GM21360 (cell line): ENCODE results near the gene MEMO1.
"Not testable (repeated sequence)": the region's sequence is repeated elsewhere in the genome, so short reads cannot be mapped to it uniquely, and the experiment has no call there.

Experiments
- ATAC-seq: cut with Tn5 transposase; IDR thresholded peaks from one replicate; pipeline ENCODE4 v1.9.1; 2021; ENCODE audit warnings: mild to moderate bottlenecking, moderate library complexity; ENCODE audit not compliant: unreplicated experiment

MEMO1 gene

DNA sequence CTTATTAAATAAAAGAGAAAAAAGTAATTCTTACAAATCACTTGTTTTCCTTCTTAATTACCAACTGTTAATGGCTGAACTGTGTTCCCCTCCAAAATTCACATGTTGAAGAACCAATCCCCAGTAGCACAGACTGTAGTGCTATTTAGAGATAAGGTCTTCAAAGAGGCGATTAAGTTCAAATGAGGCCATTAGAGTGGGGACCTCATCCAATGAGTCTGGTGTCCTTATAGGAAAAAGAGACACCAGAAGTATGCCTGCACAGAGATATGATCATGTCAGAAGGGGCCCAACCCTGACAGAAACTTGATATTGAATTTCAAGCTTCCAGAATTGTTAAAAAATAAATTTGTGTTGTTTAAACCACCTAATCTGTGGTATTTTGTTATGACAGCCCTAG, 89.8 kb downstream of the MEMO1 start:
- ATAC-seq: no peak

DNA sequence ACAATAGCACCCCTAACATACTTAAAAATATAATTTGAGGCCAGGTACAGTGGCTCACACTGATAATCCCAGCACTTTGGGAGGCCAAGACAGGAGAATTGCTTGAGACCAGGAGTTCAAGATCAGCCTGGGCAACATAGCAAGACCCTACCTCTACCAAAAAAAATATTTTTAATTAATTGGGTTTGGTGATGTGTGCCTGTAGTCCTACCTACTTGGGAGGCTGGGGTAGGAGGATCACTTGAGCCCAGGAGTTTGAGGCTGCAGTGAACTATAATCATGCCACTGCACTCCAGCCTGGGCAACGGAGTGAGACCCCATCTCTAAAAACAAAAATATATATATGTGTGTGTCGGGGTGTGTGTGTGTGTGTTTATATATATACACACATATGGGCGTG, 91.3 kb downstream of the MEMO1 start:
- no peak for ATAC-seq

DNA sequence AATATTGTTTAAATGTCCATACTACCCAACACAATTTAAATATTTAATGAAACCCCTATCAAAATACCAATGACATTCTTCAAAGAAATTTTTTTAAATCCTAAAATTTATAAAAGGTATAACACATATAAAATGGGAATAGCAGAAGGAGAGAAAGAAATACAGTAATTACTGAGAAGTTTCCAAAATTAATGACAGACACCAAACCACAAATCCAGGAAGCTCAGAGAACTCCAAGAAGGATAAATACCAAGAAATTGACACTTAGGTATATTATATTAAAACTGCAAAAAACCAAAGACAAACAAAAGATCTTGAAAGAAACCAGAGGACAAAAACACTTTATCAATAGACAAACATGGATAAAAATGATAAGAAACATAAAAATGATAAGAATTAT, 101.1 kb downstream of the MEMO1 start:
- ATAC-seq: no peak

DNA sequence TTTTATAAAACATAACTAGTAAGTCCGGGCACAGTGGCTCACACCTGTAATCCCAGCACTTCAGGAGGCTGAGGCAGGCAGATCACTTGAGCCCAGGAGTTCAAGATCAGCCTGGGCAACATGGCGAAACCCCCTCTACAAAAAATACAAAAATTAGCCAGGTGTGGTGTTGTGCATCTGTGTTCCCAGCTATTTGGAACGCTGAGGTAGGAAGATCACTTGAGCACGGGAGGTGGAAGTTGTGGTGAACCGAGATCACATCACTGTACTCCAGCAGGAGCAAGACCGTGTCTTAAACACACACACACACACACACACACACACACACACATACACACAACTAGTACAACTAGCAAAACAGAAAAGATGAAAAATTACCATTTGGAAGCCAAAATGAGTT, 103.3 kb downstream of the MEMO1 start:
- not testable (repeated sequence) for ATAC-seq

DNA sequence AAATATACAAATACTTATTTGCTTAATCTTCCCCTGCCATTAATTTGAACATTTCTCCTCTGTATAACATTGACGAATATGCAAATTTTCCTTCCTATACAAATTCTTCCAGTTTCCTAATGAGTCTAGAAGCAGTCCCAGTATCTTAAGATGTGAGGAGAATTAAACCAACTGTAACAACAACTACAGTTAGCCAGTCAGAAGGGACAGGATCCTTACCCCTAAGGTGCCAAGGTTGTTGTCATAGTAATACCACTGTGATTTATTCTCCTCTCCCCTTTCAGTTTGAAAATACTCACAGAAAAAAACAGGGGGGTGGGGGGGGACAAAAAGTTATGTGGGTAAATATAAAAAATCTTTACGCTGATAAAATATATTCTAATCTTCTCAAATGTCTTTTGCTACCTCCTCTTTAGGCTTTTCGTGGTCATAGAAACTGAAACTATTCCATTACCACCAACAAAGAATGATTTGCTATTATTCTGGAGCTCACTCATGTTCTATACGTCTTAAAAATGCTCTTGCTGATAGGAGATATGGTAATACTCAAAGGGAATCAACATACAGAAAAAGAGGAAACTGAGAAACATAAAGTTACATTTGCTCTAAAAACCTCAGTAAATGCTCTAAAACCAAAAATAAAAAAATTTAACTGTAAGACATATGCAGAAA, 107.6 kb downstream of the MEMO1 start:
- no peak for ATAC-seq

DNA sequence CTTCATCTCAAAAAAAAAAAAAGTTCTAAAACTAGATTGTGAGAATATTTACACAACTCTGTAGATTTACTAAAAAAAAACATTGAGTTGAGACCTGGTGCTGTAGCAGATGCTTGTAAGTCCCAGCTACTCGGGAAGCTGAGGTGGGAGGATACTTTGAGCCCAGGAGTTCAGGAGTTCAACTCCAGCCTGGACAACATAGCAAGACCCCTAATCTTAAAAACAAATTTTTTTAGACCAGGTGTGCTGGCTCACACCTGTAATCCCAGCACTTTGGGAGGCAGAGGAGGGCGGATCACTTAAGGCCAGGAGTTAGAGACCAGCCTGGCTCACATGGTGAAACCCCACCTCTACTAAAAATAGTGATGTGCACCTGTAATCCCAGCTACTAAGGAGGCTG, 108.9 kb downstream of the MEMO1 start:
- ATAC-seq: no peak

DNA sequence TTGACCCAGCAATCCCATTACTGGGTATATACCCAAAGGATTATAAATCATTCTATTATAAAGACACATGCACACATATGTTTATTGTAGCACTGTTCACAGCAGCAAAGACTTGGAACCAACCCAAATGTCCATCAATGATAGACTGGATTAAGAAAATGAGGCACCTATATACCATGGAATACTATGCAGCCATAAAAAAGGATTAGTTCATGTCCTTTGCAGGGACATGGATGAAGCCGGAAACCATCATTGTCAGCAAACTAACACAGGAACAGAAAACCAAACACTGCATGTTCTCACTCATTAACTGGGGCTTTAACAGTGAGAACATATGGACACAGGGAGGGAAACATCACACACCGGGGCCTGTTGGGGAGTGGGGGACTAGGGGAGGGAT, 110.7 kb downstream of the MEMO1 start:
- not testable (repeated sequence) for ATAC-seq

DNA sequence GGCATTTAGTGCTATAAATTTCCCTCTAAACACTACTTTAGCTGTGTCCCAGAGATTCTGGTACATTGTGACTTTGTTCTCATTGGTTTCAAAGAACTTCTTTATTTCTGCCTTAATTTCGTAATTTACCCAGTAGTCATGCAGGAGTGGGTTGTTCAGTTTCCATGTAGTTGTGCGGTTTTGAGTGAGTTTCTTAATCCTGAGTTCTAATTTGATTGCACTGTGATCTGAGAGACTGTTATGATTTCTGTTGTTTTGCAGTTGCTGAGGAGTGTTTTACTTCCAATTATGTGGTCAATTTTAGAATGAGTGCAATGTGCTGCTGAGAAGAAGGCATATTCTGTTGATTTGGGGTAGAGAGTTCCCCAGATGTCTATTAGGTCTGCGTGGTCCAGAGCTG, 112.5 kb downstream of the MEMO1 start:
- ATAC-seq: not testable (repeated sequence)

DNA sequence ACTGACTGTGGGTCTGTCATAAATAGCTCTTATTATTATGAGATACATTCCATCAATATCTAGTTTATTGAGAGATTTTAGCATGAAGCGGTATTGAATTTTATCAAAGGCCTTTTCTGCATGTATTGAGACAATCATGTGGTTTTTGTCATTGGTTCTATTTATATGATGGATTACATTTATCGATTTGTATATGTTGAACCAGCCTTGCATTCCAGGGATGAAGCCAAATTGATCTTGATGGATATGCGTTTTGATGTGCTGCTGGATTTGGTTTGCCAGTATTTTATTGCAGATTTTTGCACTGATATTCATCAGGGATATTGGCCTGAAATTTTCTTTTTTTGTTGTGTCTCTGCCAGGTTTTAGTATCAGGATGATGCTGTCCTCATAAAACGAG, 113.5 kb downstream of the MEMO1 start:
- ATAC-seq: not testable (repeated sequence)

DNA sequence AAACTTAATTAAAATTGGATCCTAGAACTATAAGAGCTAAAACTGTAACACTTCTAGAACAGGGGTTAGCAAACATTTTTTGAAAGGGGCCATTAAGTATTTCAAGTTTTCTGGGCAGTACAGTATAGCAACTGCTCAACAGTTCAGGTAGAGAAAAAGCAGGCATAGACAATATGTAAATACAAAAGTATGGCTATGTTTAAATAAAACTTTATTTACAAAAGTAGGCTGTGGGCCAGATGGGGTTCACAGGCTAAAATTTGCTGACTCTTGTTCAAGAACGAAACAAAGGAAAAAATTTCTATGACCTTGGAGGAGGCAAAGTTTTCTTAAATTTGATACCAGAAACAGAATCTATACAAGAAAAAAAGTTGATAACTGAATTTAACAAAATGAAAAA, 114.5 kb downstream of the MEMO1 start:
- no peak for ATAC-seq

DNA sequence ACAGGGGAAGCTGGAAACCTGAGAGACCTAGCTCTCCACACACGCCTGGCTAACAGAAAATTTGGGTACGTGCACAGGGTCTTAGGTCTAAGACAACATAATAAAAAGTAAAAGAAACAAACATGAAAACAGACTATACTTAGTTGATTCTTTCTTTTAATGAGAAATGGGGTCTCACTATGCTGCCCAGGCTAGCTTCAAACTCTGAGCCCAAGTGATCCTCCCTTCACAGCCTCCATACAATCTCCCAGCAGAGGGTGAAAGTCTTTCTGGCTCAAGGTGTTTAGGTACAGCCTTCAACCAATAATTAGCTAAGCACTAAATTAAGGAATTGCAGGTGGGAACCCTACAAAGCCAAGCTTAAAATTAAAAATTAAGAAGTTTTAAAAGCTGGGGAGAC, 116.2 kb downstream of the MEMO1 start:
- ATAC-seq: no peak

DNA sequence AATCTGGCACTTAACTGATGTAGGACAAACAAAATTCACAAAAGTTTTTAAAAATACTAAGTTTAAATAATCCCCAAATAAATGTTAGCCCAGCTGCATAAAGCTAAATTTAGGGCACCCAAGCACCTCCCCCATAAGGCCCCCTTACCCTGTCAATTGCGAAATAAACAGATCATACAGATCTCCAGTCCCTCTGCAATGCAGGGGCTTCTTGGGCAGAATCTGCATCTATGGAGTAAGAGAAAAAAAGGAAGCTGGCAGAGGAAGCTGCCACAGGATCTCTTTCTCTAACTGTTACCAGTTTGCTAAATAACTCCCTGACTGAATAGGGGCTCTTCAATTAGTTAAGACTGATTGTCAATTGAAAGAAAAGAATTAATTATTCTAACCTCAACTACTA, 117.7 kb downstream of the MEMO1 start:
- ATAC-seq: no peak

DNA sequence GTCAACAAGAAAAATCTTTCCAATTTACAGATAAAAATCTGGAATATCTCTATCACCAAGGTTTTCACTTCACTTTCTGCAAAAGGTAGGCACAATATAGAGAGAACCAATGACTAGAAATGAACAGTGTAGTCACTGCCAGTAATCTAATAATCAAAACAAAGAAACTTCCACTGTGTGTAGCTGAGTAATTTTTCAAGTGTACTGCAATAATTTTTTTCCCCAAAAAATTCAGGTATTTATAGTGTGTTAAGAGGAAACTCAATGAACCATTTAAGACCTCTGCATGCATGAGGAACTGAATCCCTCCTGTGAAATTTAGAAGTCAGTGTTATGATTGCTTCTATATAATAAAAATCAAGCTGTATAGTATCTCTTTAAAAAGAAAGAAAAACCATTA, 121.8 kb downstream of the MEMO1 start:
- ATAC-seq: no peak

DNA sequence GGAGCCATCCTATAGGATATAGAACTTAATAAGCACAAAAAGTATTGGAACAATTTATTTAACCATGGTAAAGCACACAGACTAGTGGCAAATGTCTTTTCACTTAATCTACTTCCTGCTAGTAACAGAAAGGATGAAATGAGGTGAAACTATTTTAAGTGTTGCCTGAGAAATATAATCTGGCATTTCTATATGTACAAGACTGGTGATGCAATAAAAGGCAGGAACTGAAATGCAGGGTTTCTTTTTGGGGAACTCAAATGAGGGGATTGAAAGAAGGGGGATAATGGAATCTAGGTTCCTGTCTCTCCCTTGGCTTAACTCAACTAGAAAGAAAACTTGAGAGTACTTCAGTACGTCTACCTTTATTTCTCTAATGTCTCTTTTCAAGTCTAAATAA, 122.3 kb downstream of the MEMO1 start:
- no peak for ATAC-seq

DNA sequence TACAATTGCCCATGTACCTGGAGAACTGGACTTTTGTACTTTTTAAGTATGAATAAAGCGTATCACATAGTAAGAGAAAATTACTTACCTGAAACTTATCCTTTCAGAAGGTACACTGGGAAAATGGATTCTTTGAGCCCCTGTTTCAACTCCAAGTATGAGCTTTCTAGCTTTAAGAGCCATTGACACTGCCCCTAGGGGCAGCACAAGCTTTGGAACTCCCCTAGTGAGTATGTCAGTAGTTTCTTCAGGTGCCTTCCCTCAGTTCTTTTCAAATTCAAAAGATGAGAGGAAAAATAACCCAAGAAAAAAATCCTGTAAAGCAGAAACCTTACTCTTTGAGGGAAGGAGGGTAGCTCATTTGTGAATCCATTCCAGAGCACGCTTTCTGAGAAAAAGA, 124.1 kb downstream of the MEMO1 start:
- ATAC-seq: no peak

DNA sequence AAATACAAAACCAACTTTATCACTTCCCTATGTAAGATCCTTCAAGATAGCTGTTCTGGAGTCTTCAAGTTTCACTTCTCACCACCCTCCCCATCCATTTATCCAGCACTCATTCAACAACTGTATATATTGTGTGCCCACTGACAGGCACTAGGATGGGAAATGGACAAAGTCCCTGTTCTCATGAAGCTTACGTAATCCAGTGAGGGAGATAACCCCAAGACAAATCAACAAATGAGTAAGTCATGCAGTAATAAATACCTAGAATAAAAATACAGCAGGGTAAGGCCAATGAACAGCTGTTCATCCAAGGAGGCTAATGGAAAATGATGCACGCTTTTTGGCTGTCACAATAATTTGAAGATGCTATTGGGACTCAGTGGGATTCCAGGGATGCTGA, 133.8 kb downstream of the MEMO1 start:
- ATAC-seq: no peak

DNA sequence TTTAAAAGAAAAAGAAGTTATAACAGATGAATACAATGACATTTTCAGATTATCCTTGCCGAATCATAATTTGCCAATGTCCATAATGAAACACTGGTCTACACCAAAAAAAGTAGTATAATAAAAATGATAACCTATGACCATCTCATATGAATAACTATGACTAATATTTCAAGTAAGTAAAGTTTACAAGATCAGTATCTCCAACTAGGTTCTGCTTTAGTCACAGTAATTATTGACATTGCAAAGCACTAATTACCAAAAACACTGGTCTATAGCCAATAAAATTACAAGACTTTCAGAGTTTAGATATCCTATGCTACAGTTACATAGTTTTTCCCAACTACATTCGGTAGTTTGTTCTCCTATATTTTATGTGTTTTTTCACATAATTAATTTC, 136.7 kb downstream of the MEMO1 start:
- ATAC-seq: no peak

DNA sequence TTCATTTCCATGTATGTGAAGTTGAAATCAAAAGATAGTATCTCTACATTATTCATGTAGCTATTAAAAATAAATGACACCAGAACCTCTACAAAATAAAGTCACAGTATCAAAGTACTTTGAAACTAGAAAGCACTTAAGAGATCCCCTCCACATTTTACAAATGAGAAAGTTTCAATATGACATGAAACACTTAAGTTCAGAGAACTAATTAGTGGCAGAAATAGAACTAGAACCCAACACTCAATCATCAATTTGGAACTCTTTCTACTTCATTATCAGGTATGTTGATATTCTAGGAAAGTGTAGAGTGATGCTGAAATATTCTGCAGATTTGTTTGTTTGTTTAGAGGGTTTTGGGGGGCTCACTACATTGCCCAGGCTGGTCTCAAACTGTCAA, 145.6 kb downstream of the MEMO1 start:
- ATAC-seq: no peak

DNA sequence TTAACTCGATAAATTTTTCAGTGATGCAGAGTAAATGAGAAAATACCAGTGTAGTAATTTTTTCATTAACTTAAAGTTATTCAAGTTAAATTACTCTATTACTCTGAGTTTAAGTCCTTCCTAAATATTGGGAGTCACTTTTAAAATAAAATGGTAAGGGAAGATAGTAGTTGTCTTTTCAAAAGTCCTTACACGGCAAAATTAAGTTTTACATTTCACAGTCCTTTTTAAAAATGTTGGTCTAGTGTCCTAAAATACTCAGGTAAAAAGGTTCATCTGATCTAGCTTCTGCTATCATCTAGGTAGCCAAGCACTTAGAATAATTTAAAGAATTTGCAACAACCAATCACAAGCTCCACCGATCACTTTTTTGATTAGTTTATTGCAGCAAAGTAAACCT, 146.9 kb downstream of the MEMO1 start:
- ATAC-seq: no peak

DNA sequence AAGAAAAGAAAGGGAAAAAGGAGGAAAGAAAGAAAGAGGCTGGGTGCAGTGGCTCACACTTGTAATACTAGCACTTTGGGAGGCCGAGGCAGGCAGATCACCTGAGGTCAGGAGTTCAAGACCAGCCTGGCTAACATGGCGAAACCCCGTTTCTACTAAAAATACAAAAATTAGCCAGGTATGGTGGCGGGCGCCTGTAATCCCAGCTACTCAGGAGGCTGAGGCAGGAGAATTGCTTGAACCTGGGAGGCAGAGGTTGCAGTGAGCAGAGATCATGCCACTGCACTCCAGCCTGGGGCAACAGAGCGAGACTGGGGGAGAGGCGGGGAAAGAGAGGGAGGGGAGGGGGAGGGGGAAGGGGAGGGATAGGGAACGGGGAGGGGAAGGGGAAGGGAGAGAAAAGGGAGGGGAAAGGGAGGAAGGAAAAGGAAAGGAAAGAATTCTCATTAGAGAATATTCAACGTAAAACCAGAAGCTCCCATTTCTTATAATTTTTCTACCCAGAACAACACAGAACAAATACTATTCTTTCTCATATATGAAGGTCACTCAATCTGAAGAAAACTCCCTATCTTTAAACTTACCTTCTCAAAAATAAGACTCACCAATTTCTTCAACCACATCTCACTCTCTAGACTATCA, 147.7 kb downstream of the MEMO1 start:
- not testable (repeated sequence) for ATAC-seq

DNA sequence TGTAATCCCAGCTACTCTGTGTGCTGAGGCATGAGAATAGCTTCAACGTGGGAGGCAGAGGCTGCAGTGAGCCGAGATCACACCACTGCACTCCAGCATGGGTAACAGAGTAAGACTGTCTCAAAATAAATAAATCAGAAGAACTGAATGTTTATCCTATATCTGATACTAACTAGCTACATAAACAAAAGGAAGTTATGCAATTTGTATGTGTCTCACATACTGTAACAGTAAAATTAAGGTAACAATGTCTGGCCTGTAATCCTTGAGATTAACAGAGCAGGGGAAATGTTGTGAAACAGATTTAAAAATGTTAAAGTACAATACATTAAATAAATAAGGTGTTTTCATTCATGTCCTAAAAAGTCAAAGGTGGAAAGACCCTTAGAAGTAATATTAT, 150.8 kb downstream of the MEMO1 start:
- ATAC-seq: no peak

DNA sequence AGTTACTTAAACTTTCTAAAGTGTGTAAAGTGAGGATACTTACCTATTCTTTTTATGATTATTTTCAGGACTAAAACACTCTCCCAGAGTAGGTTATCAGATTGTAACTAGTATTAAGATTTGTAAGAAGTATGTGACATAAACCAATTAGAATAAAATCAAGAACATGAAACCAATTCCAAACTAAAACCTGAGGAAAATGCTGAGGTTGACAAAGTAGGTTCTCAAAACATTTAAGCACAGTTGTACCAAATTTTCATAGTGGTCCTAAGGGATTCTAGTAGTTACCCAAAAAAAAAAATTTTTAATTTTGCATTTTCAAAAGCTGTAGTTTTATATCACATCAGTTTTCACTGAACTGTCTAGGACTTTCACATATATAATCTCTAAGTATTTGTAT, 157.3 kb downstream of the MEMO1 start:
- ATAC-seq: no peak

DNA sequence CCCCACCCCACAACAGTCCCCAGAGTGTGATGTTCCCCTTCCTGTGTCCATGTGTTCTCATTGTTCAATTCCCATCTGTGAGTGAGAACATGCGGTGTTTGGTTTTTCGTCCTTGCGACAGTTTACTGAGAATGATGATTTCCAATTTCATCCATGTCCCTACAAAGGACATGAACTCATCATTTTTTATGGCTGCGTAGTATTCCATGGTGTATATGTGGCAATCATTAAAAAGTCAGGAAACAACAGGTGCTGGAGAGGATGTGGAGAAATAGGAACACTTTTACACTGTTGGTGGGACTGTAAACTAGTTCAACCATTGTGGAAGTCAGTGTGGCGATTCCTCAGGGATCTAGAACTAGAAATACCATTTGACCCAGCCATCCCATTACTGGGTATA, 168.7 kb downstream of the MEMO1 start:
- not testable (repeated sequence) for ATAC-seq
